ENCODE results near the gene PIK3CB. TPM values are rescaled to one million over a fixed set of nuclear protein-coding genes. Genes with fewer than 3 reads are reported as not detected.
A peak's percentile ranks its signal among the peaks of the same experiment; 100 is the strongest.

PIK3CB gene
- 33.6 and 36.6 TPM in 2 replicates for total RNA-seq (2014; rRNA removed; shearing (Covaris generic))
- polyA plus RNA-seq (2015; cell fraction: cytosol; rRNA removed): 67.6 and 75.3 TPM in 2 replicates
- 23.8 and 26.5 TPM in 2 replicates for polyA plus RNA-seq (2015; cell fraction: nucleus; rRNA removed)

- DNase-seq (ENCODE audit: low read depth, low spot score): peak; percentile 88
- in situ Hi-C loops (cut with HindIII; ENCODE audit: low pct_unique_long_range_greater_than_20kb, low sequenced_read_pairs): no loop called here
These were observed at the start of gene PIK3CB for GRCh38 chr3:138834596-138835396. Gene PIK3CB (minus strand): TSS chr3:138834928. CDS start chr3:138759343, 75,585 bp downstream.

- DNase-seq (ENCODE audit: low read depth, low spot score): no peak
- in situ Hi-C loops (cut with HindIII; ENCODE audit: low pct_unique_long_range_greater_than_20kb, low sequenced_read_pairs): no loop called here
These were observed 46.5 kb upstream of the PIK3CB start for GRCh38 chr3:138881233-138881632.

- in situ Hi-C loops (cut with HindIII; ENCODE audit: low pct_unique_long_range_greater_than_20kb, low sequenced_read_pairs): no loop called here
- DNase-seq (ENCODE audit: low read depth, low spot score): no peak
These were observed 45.0 kb upstream of the PIK3CB start for GRCh38 chr3:138879541-138880380.

- in situ Hi-C loops (cut with HindIII; ENCODE audit: low pct_unique_long_range_greater_than_20kb, low sequenced_read_pairs): no loop called here
These were observed 42.5 kb upstream of the PIK3CB start for GRCh38 chr3:138877226-138877625.

GRCh38 chr3:138875754-138876664, 41.3 kb upstream of the PIK3CB start:
- in situ Hi-C loops (cut with HindIII; ENCODE audit: low pct_unique_long_range_greater_than_20kb, low sequenced_read_pairs): no loop called here

More at GRCh38 chr3:138877226-138877625, 42.5 kb upstream of the PIK3CB start:
- DNase-seq (ENCODE audit: low read depth, low spot score): no peak

GRCh38 chr3:138875096-138875753, 40.5 kb upstream of the PIK3CB start:
- no peak for DNase-seq (ENCODE audit: low read depth, low spot score)
- in situ Hi-C loops (cut with HindIII; ENCODE audit: low pct_unique_long_range_greater_than_20kb, low sequenced_read_pairs): no loop called here

More at GRCh38 chr3:138875754-138876664, 41.3 kb upstream of the PIK3CB start:
- no peak for DNase-seq (ENCODE audit: low read depth, low spot score)

DNA sequence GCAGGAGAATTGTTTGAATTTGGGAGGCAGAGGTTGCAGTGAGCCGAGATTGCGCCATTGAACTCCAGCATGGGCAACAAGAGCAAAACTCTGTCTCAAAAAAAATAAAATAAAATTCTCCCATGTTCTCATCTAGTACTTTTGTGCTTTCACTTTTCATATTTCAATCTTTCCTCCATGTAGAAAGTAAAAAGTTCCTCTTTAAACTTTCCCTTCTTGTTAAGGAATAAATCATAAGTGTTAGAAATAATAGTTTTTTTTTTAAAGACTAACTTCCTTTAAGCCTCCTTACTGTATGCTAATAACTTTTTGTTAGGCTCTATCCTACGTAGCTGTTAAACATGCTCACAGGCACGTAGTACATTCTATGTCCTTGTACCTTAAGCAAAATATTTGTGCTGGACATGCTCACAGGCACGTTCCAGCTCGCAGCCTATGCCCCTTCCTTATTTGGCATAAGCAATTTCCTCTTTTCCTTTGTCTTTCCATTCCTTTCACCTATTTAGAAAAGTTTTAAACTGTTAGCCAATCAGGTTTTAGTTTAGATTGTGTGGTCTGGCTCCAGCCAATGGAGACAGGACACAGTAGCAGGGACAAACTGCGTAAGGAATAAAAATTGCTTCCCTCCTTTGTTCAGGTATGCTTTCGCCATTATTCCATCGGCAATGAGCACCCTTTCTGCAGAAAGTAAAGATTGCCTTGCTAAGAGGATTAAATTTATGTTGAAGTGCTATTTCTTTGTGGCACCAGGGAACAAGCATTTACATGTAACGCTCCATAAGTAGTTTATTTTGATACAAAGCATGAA, 38.9 kb upstream of the PIK3CB start:
- in situ Hi-C loops (cut with HindIII; ENCODE audit: low pct_unique_long_range_greater_than_20kb, low sequenced_read_pairs): no loop called here

DNA sequence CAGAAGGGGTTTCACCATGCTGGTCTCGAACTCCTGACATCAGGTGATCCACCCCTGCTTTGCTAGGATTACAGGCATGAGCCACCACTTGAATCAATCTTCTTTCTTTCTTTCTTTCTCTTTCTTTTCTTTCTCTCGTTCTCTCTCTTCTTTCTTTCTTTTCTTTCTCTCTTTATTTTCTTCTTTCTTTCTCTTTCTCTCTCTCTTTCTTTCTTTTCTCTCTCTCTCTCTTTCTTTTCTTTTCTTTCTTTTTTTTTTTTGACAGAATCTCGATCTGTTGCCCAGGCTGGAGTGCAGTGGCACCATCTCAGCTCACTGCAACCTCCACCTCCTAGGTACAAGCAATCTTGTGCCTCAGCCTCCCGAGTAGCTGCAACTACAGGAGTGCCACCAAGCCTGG, 37.9 kb upstream of the PIK3CB start:
- DNase-seq (ENCODE audit: low read depth, low spot score): no peak
- in situ Hi-C loops (cut with HindIII; ENCODE audit: low pct_unique_long_range_greater_than_20kb, low sequenced_read_pairs): no loop called here

More for the DNA sequence above, 38.9 kb upstream of the PIK3CB start:
- no peak for DNase-seq (ENCODE audit: low read depth, low spot score)

- in situ Hi-C loops (cut with HindIII; ENCODE audit: low pct_unique_long_range_greater_than_20kb, low sequenced_read_pairs): no loop called here
- no peak for DNase-seq (ENCODE audit: low read depth, low spot score)
These were observed 33.3 kb upstream of the PIK3CB start for GRCh38 chr3:138867996-138868395.

GRCh38 chr3:138863776-138864113, 29.0 kb upstream of the PIK3CB start:
- in situ Hi-C loops (cut with HindIII; ENCODE audit: low pct_unique_long_range_greater_than_20kb, low sequenced_read_pairs): no loop called here

GRCh38 chr3:138862924-138863775, 28.4 kb upstream of the PIK3CB start:
- in situ Hi-C loops (cut with HindIII; ENCODE audit: low pct_unique_long_range_greater_than_20kb, low sequenced_read_pairs): no loop called here
- DNase-seq (ENCODE audit: low read depth, low spot score): peak; percentile 66

More at GRCh38 chr3:138863776-138864113, 29.0 kb upstream of the PIK3CB start:
- no peak for DNase-seq (ENCODE audit: low read depth, low spot score)

GRCh38 chr3:138862531-138862923, 27.8 kb upstream of the PIK3CB start:
- in situ Hi-C loops (cut with HindIII; ENCODE audit: low pct_unique_long_range_greater_than_20kb, low sequenced_read_pairs): no loop called here

DNA sequence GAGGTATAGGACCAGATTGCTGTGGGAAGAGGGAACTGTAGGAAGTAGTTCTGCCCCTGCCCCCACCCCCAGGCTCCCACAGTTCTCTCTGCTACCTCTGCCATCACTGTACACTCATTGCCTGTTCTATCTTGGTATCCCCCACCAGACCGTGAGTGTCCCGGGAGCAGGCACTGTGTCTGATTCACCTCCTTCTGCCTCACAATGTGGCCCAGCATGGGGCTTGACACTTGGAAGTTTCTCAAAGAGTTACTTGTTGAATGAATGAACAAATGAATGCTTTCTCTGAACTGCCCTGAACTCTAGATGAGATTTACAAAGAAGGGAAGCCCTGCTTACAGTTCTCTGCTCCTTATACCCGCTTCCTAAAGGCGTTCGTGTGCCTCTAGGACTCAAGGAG, 27.1 kb upstream of the PIK3CB start:
- in situ Hi-C loops (cut with HindIII; ENCODE audit: low pct_unique_long_range_greater_than_20kb, low sequenced_read_pairs): no loop called here
- peak; percentile 93 for DNase-seq (ENCODE audit: low read depth, low spot score)

More at GRCh38 chr3:138862531-138862923, 27.8 kb upstream of the PIK3CB start:
- DNase-seq (ENCODE audit: low read depth, low spot score): no peak

DNA sequence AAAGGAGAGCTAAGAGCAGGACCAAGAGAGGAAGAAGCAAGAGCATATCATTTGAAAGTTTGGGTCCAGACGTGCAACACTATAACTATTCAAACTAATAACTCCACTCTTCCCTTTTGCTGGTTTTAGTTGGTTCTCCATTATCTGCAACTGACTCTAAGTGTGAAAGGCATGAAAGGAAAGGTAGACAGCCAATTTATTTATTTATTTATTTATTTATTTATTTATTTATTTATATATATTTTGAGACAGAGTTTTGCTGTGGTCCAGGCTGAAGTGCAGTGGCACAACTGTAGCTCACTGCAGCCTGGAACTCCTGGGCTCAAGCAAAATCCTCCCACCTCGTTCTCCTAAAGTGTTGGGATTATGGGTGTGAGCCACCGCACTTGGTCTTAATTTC, 22.1 kb upstream of the PIK3CB start:
- DNase-seq (ENCODE audit: low read depth, low spot score): no peak
- in situ Hi-C loops (cut with HindIII; ENCODE audit: low pct_unique_long_range_greater_than_20kb, low sequenced_read_pairs): no loop called here

- DNase-seq (ENCODE audit: low read depth, low spot score): no peak
- in situ Hi-C loops (cut with HindIII; ENCODE audit: low pct_unique_long_range_greater_than_20kb, low sequenced_read_pairs): no loop called here
These were observed 20.2 kb upstream of the PIK3CB start for GRCh38 chr3:138854940-138855339.

Data from SK-MEL-5 (cell line).